Activated T-cell treated with anti-CD3 and anti-CD28 coated beads for 1 hour (primary cell): Measurements from ENCODE around the gene ZNF414.

Source experiments
- DNase-seq: peaks from one replicate; pipeline ENCODE4 v3.0.0-alpha.2; 2020; ENCODE audit warnings: low read depth

Gene ZNF414

GRCh38 chr19:8463365-8463764 lies 50.6 kb downstream of the ZNF414 start:
- no peak for DNase-seq

GRCh38 chr19:8462571-8462970 lies 51.4 kb downstream of the ZNF414 start:
- DNase-seq: no peak

GRCh38 chr19:8461891-8462290 lies 52.1 kb downstream of the ZNF414 start:
- DNase-seq: no peak

- DNase-seq: no peak
These were observed 52.6 kb downstream of the ZNF414 start for GRCh38 chr19:8461376-8461775.

- DNase-seq: no peak
These were observed 53.3 kb downstream of the ZNF414 start for GRCh38 chr19:8460516-8461298.
